ENCODE data around the gene C10orf88.
A peak's percentile ranks its signal among the peaks of the same experiment; 100 is the strongest.
"Not testable (repeated sequence)": the region's sequence is repeated elsewhere in the genome, so short reads cannot be mapped to it uniquely, and the experiment has no call there.

Gene C10orf88

DNA sequence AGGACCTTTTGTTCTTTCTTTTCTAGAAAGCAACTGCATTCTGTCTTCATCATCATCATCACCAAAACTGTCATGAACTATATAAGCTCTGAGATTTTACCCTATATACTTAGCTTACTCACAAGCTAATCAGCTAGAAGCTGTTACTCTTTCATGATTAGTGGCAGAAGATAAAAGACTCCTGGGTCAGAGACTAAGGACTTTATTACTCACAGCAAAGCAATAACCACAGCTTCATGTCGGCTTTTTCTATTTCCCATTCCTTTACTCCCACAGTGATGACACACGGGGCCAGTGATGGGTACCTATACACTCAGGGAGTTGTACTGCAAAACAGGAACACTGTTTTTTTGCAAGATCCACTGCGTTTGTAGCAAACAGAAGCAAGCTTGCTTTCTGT lies 8.4 kb upstream of the C10orf88 start:
- DNase-seq (ENCODE audit: low spot score): no peak

DNA sequence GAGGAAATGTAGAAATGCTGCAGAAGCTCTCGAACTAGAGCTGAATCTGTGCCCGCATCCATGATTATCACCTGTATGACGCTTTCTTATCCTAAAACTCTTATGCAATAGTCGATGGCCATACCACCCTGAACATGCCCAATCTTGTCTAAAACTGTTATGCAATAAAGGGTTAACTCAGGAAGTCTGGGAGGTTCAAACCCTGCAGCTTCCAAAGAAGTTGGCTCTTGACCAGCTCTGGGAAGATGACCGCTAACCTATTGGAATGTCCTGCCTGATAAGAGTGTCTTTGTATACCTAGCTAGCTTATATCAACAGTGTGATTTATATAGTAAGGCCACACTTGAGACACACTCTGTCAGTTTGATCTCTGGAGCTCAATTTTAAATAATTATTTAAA lies 3.4 kb upstream of the C10orf88 start:
- DNase-seq (ENCODE audit: low spot score): no peak

DNA sequence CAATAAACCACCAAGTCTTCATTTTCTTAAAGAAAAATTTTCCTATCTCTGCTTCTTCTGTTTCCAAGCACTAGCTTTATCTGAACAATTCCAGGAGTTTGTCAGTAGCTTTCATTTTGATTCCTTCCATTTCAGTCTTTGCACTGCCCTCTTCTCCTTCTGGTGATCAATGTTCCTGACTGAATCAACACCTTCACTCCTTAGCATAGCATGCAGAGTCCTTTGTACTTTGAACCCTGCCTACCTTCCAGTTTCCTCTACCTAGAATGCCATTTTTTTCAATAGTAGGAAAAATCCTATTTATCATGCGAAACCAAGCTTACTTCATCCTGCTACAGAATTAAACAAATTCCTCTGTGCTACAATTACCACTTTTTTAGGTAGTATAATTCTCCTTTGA lies 1.9 kb upstream of the C10orf88 start:
- no peak for DNase-seq (ENCODE audit: low spot score)

DNA sequence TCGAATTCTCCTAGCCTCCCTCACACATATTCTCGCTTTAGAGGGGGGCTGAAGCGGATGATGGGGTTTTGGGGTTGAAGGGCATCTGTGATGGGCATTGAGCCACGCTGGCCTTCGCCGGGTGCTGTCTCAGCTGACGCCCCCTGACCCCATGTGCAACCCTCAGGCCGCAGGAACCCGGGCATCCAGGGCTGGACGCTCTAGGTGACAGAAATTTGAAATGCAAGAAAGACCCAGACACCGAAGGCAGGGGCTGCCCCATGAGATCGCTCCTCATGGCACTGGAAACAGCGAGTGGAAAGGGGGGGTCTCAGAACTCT lies 664 bp upstream of the C10orf88 start:
- no peak for DNase-seq (ENCODE audit: low spot score)

DNA sequence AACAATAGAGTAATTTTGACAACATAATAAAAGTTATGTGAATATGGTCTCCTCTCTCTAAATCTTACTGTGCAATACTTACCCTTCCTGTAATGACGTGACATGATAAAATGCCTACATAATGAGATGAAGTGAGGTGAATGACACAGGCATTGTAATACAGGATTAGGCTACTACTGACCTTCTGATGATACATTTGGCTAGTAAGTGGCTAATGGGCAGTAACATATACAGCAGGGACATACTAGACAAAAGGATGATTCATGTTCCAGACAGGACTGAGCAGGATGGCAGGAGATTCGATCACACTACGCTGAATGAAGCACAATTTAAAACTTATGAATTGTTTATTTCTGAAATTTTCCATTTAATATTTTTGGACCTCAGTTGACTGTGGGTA lies 4.7 kb downstream of the C10orf88 start:
- DNase-seq (ENCODE audit: low spot score): peak; percentile 17

DNA sequence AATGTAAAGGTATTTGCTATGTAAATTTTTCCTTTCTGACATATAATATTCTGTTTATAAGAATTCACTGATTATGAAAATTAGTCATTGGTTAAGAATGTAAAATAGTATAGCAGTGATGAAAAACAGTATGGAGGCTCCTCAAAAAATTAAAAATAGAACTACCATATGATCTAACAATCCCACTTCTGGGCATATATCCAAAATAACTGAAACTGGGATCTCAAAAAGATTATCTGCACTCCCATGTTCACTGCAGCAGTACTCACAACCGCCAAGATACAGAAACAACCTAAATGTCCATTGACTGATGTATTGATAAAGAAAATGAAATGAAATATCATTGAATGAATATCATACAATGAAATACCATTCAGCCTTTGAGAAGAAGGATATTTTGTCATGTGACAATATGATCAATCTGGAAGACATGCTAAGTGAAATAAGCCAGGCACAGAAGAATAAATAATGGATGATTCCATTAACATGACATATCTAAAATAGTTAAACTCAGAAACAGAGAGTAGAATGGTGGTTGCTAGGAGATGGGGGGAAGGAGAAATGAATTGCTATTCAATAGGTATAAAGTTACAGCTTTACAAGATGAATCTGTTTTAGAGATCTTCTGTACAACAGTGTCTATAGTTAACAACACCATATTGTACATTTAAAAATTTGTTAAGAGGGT lies 14.0 kb downstream of the C10orf88 start:
- DNase-seq (ENCODE audit: low spot score): no peak

DNA sequence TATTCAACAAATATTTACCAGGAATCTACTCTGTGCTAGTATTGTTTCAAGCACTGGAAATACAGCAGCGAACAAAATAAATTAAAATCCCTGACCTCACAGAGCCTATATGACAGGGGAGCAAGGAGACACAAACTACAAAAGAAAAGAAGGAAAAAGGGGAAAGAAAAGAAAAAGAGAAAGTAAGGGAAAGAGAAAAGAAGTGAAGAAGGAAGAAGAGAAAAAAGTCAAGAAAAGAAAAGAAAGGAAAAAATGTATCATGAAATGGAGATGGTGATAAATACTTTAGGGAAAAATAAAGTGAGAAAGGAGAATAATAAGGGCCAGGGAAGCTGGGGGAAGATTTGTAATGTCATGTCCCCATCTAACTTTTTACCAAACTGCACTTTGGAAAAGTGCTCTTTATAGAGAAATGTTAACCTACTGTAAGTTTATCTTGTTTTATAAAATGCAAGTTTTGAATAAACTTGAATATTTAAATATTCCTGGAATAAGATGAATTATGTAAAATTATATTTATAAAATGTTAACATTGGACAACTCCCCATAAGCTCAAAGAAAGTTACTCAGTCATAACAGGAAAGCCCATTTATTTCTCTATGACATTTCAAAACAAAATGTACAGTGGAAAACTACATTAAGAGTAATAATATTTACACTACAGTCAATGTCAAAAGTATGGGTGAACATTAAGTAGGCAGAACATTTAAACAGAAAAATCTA lies 14.7 kb downstream of the C10orf88 start:
- DNase-seq (ENCODE audit: low spot score): no peak

DNA sequence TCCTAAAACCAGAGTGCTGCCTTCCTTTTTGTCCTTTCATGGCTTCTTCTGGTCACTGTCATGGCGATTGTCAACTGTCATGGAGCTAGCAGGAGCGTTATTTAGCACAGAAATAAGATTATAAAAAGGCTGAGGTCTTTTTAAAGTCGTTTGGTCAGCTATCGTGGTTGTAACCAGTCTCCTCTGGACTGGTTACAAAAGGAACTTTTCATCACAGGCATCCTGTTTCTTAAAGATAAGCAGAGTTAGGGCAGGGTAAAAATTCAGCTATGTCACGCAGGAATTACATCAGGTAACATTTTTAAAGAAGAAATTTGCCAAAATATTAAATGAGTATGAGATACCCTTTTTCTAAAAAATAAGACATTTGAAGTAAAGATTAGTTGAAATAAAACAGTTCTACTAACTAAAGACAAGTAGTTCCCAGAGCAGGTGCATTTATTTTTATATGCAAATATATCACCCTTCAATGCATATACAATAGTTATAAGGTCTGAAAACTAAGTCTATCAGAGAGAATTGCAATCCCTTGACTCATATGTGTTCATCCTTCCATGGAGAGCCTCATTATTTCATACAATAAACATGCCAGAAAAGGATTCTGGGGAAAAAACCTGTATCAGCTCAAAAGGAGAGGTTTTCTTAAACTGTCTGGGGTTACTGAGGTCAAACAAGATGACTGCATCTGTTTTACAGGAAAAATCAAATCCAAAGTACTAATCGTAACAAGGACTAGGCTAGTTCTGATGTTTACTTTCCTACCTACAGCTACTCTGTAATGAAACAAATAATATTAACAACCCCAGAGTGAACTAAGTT lies 22.7 kb downstream of the C10orf88 start:
- no peak for DNase-seq (ENCODE audit: low spot score)

DNA sequence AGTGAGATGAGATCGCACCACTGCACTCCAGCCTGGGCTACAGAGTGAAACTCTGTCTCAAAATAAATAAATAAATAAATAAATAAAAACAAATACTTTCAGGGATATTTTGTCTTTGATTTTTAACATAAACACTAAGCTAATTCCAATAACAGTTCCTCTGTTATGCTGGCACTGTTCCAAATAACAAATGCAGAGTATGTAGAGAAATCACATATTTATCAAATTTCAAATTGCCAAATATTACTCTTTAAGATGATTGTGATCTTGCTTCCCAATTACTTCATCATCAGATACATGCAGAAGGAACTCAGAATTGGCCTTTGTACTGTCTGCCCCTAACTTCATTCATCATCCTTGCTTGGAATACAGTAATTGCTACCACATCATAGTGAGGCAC lies 23.9 kb downstream of the C10orf88 start:
- DNase-seq (ENCODE audit: low spot score): no peak

DNA sequence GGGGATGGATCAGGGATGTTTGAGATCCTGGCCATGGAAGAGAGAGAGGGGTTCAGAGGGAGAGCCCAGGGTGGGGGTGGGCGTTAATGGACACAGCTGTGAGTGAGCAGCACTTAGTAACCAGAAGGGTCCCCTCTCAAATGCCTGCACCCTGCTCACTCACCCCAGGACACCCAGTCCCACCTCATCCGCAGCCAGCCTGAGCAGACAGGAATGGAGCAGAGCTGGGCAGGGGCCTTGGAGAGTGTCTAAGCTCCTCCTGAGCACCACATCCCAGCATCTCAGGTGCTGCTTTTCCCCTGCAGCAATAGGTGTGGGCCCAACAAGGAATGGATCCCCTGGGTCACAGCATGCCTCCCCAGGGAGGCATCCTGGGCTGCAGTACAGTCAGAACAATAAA lies 38.3 kb downstream of the C10orf88 start:
- DNase-seq (ENCODE audit: low spot score): no peak

DNA sequence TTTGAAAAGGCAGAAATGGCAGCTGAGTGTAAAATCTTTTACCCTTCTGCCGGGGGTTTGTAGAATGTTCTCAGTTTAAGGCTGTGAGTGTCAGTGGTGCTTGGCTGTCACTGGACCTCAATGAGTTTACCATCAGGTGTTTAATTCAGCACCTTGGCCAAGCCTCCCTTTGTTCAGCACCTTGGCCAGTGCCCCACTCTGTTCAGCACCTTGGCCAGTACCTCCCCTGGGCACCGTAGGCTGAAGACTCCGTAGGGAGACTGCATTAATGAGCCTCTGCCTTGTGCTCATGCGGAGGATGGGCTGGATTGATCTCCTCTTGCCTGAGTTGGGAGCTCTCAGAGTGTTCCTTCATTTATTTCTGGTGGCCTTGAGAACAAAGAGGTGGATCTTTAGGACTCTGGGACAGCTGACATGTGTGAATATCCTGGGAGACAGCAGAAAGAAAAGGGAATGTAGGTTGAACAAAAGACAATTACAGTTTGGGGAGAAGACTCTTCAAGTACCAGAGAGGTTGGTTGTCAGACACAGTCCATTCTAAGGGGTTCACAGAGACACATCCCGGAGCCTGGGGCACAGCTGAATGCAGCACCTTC lies 42.0 kb downstream of the C10orf88 start:
- DNase-seq (ENCODE audit: low spot score): peak; percentile 19

DNA sequence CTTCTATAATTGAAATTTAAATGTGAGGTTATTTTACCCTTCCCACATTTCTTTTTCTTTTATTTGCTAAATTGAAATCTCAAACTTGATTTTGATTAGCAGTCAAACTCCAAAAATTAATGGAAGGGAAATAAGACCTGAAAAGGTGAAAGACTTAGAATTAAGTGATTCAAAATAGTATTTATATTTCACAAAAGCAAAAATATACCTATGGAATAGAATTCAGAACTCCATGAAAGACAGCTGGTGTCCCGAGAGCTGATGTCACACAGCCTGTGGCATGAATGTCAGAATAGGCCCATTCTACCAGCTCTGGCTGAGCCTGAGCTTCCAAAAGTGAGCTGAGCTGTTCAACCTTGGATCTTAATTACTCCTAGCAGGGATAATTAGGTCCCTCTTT lies 43.7 kb downstream of the C10orf88 start, which contains the start of gene FAM24A:
Gene FAM24A, plus strand, starts transcription at position 301 of the 400 bp plus-strand sequence. CDS start 1,025 bp downstream, outside the sequence.
- no peak for DNase-seq (ENCODE audit: low spot score)

DNA sequence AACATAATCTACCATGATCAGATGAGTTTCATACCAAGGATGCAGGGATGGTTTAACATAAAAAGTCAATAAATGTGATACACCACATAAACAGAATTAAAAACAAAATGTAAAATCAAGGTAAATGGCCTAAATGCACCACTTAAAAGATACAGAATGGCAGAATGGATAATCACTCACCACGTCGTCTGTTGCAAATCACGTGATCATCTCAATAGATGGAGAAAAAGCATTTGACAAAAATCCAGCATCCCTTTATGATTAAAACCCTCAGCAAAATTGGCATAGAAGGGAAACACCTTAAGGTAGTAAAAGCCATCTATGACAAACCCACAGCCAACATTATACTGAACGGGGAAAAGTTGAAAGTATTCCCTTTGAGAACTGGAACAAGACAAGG lies 50.2 kb downstream of the C10orf88 start:
- not testable (repeated sequence) for DNase-seq (ENCODE audit: low spot score)

DNA sequence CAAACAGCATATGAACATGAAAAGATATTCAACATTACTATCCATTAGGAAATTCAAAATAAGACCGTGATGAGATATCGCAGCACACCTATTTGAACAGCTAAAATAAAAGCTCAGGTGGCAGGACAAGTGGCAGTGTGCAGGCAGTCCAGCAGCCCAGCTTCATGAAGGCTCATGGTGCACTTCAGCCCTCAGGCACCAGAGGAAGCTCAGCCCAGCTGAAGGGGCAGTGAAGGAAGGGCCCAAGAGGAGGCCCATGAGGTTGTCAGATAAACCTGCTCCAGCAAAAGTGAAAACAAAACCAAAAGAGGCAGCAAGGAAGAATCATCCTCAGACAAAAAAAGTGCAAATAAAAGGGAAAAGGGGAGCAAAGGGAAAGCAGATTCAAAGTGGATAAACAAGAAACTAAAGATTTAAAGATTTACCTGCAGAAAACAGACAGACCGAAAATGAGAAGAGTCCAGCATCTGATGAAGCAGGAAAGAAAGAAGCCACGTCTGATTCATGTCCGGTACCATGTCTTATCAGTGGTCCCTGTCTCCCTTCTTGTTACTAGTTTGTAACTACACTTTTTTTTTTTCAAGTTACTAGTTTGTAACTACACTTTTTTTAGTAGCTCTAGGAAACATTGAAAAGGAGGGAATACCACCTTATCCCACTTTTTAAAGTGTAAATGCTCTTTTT lies 59.6 kb downstream of the C10orf88 start:
- DNase-seq (ENCODE audit: low spot score): no peak

DNA sequence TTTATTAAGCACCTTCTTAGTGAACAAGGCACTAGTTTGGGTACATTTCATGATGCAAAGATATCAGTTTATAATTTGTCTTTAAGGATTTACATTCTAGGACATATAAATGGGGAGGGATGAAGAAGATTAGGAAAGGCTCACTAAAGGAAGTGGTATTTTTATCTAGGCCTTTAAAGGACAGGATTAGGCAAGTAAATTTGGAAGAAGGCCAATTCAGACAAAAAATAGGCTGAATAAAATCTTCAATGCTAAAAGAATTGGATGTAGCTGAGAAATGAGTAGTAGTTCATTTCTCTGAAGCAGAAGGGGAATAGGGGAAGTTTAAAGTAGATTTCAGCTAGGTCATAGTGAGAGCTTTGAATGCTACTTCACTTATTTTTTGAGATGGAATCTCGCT lies 69.9 kb downstream of the C10orf88 start:
- DNase-seq (ENCODE audit: low spot score): no peak

DNA sequence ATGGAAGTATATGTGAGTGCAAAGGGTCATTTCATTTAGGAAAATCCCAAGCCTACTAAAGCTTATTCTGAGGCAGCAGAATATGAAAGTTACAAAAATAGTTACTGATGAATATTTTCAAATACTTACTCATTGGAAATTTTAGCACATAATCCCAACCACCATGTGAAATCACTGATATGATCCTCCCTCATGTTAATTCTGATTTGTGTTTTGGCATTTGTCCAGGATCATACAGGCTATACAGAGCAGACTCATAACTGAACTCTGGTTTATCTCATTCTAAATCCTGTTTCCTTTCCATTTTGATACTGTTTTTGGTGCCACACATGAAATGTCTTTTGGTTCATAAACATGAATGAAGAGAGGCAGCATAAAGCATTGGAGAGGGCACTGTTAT lies 71.3 kb downstream of the C10orf88 start:
- DNase-seq (ENCODE audit: low spot score): no peak
